Suprapubic skin (tissue), 4 donors: ENCODE measurements around the gene RASGEF1B.

Experiments
- EP300 ChIP-seq: sonication (generic); formaldehyde crosslinking; IDR thresholded peaks from one replicate; pipeline ENCODE4 v1.6.1; 2017; ENCODE audit warnings: antibody characterized with exemption
- POLR2A ChIP-seq, 2 donors: fragments of 450-650 bp; IDR thresholded peaks; one replicate each; pipeline ENCODE4 v1.6.1; 2017; ENCODE audit warnings: antibody characterized with exemption in 2 of 2, mild to moderate bottlenecking in 2 of 2, moderate library complexity in 2 of 2
- POLR2AphosphoS5 ChIP-seq, 3 donors: sonication (generic); formaldehyde crosslinking; IDR thresholded peaks; one replicate each; pipeline ENCODE4 v1.6.1; 2017; ENCODE audit warnings: antibody characterized with exemption in 3 of 3
- TF ChIP-seq, protein P1 (sequence below), 2 donors: fragments of 200-600 bp in 1 of 2; fragments of 450-650 bp in 1 of 2; sonication (generic) in 1 of 2; IDR thresholded peaks; one replicate each; pipeline ENCODE4 v1.5.1; 2016 to 2019; ENCODE audit warnings: antibody characterized with exemption in 2 of 2, mild to moderate bottlenecking in 1 of 2, moderate library complexity in 1 of 2

DNA sequence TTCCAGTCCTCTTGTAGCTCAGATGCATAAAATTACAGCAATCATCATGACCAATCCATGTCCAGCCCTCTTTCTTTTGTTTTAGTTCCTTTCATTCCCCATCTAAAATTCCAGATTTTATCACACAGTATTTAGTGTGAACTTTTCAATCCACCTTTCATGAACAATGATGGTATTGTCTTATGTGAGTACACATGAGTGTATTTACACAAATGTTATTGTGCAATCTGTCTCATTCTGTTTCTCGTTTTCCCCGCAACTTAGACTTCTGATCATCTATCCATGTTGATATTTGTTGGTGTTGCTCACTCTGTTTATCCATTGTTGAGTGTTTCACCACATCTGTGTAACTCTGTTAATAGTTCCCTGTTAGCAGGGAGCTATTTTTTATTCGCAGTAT lies 9.4 kb upstream of the RASGEF1B start:
- TF ChIP-seq, protein P1, sequence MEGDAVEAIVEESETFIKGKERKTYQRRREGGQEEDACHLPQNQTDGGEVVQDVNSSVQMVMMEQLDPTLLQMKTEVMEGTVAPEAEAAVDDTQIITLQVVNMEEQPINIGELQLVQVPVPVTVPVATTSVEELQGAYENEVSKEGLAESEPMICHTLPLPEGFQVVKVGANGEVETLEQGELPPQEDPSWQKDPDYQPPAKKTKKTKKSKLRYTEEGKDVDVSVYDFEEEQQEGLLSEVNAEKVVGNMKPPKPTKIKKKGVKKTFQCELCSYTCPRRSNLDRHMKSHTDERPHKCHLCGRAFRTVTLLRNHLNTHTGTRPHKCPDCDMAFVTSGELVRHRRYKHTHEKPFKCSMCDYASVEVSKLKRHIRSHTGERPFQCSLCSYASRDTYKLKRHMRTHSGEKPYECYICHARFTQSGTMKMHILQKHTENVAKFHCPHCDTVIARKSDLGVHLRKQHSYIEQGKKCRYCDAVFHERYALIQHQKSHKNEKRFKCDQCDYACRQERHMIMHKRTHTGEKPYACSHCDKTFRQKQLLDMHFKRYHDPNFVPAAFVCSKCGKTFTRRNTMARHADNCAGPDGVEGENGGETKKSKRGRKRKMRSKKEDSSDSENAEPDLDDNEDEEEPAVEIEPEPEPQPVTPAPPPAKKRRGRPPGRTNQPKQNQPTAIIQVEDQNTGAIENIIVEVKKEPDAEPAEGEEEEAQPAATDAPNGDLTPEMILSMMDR (IDR thresholded peaks at IDR 0.05) = no peak
- no peak for TF ChIP-seq POLR2A (IDR thresholded peaks at IDR 0.05)
- TF ChIP-seq POLR2AphosphoS5 (IDR thresholded peaks at IDR 0.05) = no peak
- no peak for TF ChIP-seq EP300
